ENCODE data around the gene SERTAD1.
"Not testable (repeated sequence)": the region's sequence is repeated elsewhere in the genome, so short reads cannot be mapped to it uniquely, and the experiment has no call there.

The SERTAD1 gene

GRCh38 chr19:40450664-40451063, 24.9 kb upstream of the SERTAD1 start:
- no peak for DNase-seq

DNA sequence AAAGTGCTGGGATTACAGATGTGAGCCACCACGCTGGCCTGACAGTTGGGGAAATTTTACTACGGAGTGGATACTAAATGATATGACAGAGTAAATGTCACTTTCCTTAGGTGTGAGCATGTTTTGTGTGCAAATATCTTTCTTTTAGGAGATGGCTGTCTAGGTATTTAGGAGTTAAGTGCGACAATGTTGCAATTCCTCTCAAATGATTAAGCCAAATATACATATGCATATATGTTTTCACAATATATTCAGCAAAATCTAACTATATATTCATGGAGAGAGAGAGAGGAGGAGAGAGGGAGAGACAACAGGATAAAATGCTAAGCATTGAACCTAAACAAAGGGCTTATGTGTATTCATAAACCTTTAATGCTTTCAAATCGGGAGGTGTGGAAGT, 23.7 kb upstream of the SERTAD1 start:
- DNase-seq: no peak

GRCh38 chr19:40446263-40446784, 20.5 kb upstream of the SERTAD1 start:
- no peak for DNase-seq

GRCh38 chr19:40445780-40446262, 20.0 kb upstream of the SERTAD1 start:
- DNase-seq: no peak

DNA sequence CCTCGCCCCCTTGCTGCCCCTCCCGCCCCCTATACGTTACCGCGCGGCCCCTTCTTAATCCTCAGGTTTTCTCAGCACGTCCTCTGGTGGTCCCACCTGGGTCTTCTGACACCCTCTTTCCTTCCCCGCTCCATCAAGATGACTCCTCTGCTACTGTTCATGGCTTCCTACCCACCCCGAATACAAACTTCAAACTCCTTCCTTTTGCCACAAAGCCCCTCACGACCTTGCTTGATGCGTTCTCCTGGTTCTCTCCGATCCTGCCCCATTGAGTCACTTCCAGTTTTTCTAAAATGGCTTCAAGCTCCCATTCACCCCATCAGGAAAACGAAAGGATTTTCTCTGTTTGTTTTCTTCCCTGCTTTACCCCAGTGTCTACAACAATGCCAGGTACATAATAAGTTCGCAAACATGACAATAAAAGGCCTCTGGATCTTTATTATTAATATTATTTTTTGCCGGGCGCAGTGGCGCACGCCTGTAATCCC, 19.1 kb upstream of the SERTAD1 start:
- DNase-seq: no peak

DNA sequence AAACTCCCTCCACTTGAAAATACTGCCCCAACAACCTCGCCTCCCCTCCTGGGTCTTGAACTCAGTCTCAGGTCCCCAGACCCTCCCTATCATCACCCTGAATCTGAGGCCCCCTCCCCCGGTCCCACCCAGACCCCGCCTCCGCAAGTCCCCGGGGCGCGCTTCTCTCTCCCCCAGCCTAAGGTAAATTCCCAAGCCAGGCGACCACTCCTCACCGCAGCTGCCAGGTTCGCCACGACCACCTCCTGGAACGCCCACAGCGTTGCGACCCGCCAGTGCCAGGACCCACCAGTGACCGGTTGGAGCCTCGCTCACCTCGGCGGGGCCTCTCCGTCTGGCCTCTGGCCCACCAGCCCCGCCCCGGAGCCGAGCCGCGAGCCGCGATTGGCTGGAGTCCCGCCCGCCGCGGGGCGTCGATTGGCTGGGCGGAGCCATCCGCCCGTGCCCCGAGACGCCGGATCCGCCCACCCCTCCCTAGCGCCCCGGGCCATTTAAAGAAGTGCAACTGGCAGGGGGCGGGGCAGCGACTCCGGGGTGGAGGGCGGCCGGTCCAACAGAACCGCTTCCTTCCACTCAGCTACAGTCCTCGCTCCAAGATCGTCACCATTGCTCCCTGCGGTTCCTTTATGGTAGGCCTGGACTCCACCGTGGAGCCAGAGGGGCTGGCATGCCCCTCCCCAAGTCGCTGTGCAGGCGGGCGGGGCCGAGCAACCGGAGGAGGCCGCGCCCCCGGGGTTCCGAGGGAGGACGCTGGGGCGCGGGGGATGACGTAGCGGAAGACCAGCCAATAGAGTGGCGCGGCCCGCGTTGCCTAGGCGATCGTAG, 18.4 kb upstream of the SERTAD1 start, which contains the start of gene SERTAD3:
SERTAD3 (minus strand) TSS at position 336 of the 825 bp plus-strand sequence. CDS start 2,255 bp downstream, outside the sequence.
- peak; percentile 96 for DNase-seq

- DNase-seq: peak; percentile 98
Observed at GRCh38 chr19:40443131-40443999, 17.6 kb upstream of the SERTAD1 start.

DNA sequence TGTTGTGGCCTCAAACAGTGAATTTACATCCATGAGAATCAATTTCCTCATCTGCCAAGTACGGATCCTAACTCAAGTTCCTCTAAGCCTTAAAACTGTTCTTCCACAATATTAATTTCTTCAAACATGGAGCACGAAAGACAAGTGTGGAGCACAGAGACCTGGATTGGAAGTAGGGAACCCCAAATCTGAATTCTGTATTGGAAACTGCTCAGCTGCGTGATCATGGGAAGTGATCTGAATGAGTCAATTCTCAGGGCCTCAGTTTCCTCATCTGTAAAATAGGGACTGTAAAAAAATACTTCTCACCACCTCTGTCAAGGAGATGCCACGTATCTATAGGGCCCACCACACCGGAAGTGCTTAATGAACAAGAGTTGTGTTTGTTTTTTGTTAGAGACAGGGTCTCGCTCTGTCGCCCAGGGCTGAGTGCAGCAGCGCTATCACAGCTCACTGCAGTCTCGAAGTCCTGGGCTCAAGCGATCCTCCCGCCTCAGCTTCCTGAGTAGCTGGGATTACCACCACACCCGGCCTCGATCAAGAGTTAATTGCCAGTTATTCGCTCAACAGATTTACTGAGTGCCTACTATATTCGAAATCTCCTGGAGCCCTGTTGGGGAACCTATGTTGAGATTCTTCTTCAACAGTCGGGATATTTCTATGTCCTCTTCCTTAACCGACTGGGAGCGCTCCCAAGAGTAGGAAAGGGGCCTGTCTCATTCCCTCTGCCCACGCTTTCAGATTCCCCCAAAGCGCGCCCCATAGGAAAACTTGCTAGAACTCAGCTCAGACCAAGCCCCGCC, 16.7 kb upstream of the SERTAD1 start:
- no peak for DNase-seq

- no peak for DNase-seq
Observed at GRCh38 chr19:40441719-40442253, 16.0 kb upstream of the SERTAD1 start.

DNA sequence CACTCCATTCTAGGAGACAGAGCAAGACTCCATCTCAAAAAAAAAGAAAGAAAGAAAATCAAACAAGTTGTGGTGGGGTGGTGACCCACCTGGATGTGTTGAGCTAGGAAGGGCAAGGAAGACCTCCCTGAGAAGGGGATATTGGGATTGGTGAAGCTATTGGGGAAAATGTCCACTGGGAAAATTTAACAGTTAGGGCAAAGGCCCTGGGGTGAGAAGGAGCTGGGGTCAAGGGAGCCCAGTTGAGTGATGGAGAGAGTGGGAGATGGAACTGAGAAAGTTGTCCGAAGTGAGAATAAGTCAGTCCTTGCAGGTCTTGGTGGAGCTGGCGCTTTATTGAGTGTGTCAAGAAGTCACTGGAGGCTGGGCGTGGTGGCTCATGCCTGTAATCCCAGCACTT, 12.5 kb upstream of the SERTAD1 start:
- DNase-seq: no peak

DNA sequence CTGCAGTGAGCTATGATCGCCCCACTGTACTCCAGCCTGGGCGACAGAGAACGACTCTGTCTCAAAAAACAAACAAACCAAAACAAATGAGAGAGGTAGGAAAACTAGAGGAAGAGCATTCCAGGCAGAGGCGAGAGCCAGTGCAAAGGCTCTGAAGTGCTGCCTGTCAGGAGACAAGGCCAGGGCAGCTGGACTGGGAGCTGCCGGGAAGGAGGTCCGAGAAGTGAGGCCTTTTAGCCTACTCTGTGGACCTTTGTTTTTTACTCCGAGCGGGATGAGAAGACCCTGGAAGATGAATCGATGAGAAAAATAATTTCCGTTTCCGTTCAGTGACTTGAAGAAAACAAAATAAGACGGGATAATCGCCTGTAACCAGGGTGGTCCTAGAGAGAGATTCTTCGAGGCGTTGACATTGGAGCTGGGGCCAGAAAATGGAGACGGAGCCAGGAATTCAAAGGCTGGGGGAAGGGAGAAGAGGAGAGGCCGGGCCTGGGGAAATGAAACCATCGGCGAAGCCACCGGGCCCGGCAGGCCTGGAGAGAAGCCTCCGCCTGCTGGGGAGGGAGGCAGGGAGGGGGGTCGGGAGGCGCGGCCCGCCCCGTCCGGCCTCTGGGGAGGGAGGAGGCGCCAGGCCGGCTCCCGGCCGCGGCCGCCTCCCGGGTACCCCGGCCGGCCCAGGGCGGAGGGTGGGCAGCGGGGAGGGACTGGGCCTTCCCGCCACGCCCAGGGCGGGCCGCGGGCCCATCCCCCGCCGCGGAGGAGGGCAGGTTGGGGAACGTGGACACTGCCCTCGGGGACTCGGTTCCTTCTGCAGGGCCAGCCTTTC, 7.8 kb upstream of the SERTAD1 start:
- DNase-seq: peak; percentile 61

DNA sequence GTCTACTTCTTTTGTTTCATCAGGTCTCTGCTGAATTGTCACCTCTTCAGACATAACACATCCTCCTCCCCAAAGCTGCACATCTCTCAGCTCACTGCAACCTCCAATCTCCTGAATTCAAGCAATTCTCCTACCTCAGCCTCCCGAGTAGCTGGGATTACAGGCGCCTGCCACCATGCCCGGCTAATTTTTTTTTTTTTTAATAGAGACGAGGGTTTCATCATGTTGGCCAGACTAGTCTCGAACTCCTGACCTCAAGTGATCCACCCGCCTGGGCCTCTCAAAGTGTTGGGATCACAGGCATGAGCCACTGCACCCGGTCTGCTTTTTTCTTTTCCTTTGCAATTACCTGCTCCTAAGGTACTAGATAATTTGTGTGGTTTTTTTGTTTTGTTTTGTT, 7.0 kb upstream of the SERTAD1 start:
- not testable (repeated sequence) for DNase-seq

GRCh38 chr19:40431698-40432097, 5.9 kb upstream of the SERTAD1 start:
- no peak for DNase-seq

- DNase-seq: not testable (repeated sequence)
Observed at GRCh38 chr19:40430242-40430641, 4.5 kb upstream of the SERTAD1 start.

- DNase-seq: not testable (repeated sequence)
Observed at GRCh38 chr19:40428197-40428596, 2.4 kb upstream of the SERTAD1 start.

DNA sequence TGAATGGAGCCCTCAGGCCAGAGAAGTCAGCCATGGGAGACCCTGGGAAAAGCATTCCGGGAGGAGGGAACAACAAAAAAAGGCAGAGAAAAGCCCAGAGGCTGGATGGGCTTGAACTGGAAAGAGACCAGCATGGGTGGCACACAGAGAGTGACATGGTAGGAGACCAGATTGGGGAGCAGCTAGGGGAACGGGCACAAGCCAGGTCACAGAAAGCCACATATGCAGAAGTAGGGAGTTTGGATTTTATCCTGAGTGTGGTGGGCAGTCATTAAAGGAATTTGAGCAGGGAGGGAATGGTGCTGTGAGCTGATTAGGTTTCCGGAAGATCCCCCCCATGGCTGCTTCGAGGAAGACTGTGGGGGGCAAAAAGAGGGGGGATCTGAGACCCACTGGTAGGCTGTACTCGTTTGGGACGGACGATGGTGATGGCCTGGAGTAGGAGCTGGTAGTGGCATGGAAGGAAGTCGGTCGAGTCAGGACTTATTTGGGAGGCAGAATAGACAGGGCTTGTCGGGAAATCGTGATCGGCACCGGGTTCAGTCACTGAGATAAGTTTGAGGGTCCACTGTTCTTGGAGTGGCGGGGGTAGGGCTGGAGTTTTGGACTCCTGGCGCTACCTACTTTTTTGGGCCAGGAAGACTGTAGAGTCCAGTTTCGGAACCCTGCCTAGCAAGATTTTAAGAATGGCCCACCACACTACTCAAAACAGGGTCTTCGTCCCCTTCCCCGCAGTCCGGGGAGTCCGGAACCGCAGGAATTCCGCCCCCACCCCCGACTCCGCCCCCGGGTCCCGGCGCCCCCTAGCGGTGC, 949 bp downstream of the SERTAD1 start:
- no peak for DNase-seq

DNA sequence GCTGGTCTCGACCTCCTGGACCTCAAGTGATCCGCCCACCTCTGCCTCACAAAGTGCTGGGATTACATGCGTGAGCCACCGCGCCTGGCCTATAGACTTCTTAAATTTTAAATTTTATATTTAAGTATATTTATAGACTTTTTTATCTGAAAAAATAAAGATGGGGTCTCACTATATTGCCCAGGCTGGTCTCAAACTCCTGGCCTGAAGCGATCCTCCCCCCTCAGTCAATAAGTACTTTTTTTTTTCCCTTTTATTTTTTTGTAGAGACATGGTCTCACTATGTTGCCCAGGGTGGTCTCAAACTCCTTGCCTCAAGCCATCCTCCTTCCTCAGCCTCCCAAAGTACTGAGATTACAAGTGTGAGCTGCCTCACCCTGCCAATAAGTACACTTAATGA, 1.9 kb downstream of the SERTAD1 start:
- DNase-seq: no peak

GRCh38 chr19:40422748-40423566, 2.8 kb downstream of the SERTAD1 start:
- no peak for DNase-seq

Data from NCI-H2107 (cell line).